ENCODE results near the gene AQP2. TPM values are rescaled to one million over a fixed set of nuclear protein-coding genes. Genes with fewer than 3 reads are reported as not detected.

AQP2 gene
- total and polyA plus RNA-seq, 7 donors, result not detected

- no peak for DNase-seq
- no peaks in the 10 kb centered on the region for H3K36me3 ChIP-seq
- H3K4me1 ChIP-seq, result peaks cover 0 to 40% (median 35%) of the 10 kb centered on the region in 4 donors
- no peaks in the 10 kb centered on the region for H3K9me3 ChIP-seq
- no peak overlapping the region for H3K4me3 ChIP-seq
- no peaks in the 10 kb centered on the region for H3K27me3 ChIP-seq
- no peak overlapping the region for H3K27ac ChIP-seq
- no peak for TF ChIP-seq CTCF (IDR thresholded peaks at IDR 0.05)
- TF ChIP-seq EP300 (IDR thresholded peaks at IDR 0.05), result no peak
- no peak for TF ChIP-seq POLR2A (IDR thresholded peaks at IDR 0.05)
- TF ChIP-seq POLR2AphosphoS5 (IDR thresholded peaks at IDR 0.05), result no peak
- intact Hi-C loops (cut with DNase I), result loop anchor here (5.0 kb wide), 1 partner anchor 43 kb away; no protein-coding TSS in a partner anchor
- 79 to 84% methylated on average over 3 of the region's 3 CpGs for WGBS, 2 donors
Measured at GRCh38 chr12:49979791-49980190, 29.3 kb downstream of the AQP2 start.

GRCh38 chr12:49980501-49981349 is 30.2 kb downstream of the AQP2 start:
- H3K36me3 ChIP-seq, result no peaks in the 10 kb centered on the region
- intact Hi-C loops (cut with DNase I), result loop anchor here (5.0 kb wide), 1 partner anchor 42 kb away; no protein-coding TSS in a partner anchor
- no peak for TF ChIP-seq CTCF (IDR thresholded peaks at IDR 0.05)
- WGBS, 2 donors, result 95 to 96% methylated on average over 10 of the region's 10 CpGs
- no peak overlapping the region for H3K4me3 ChIP-seq
- no peak for DNase-seq
- peaks cover 0 to 40% (median 31%) of the 10 kb centered on the region in 4 donors for H3K4me1 ChIP-seq
- H3K27ac ChIP-seq, result peak overlapping the region in 1 of 4 donors; percentile 72
- no peaks in the 10 kb centered on the region for H3K27me3 ChIP-seq
- no peaks in the 10 kb centered on the region for H3K9me3 ChIP-seq

- 87 to 93% methylated on average over 7 of the region's 7 CpGs for WGBS, 2 donors
- no peak for TF ChIP-seq POLR2AphosphoS5 (IDR thresholded peaks at IDR 0.05)
- no peak for TF ChIP-seq POLR2A (IDR thresholded peaks at IDR 0.05)
- TF ChIP-seq CTCF (IDR thresholded peaks at IDR 0.05), result no peak
- no peak for TF ChIP-seq EP300 (IDR thresholded peaks at IDR 0.05)
- peak overlapping the region in 3 of 4 donors; percentile 54 to 72 (median 54) for H3K27ac ChIP-seq
Measured at GRCh38 chr12:49982246-49983087, 31.9 kb downstream of the AQP2 start.

GRCh38 chr12:49983892-49984291 is 33.4 kb downstream of the AQP2 start:
- peaks cover 0 to 72% (median 52%) of the 10 kb centered on the region in 4 donors for H3K4me1 ChIP-seq
- H3K4me3 ChIP-seq, result no peak overlapping the region
- TF ChIP-seq POLR2A (IDR thresholded peaks at IDR 0.05), result no peak
- TF ChIP-seq CTCF (IDR thresholded peaks at IDR 0.05), result no peak
- TF ChIP-seq EP300 (IDR thresholded peaks at IDR 0.05), result no peak
- no peak for TF ChIP-seq POLR2AphosphoS5 (IDR thresholded peaks at IDR 0.05)
- intact Hi-C loops (cut with DNase I), result loop anchor here (2.0 to 5.0 kb wide), 2 partner anchors 21 to 38 kb away; no protein-coding TSS in a partner anchor
- H3K36me3 ChIP-seq, result no peaks in the 10 kb centered on the region
- no peaks in the 10 kb centered on the region for H3K9me3 ChIP-seq
- peak overlapping the region in 3 of 4 donors; percentile 24 to 69 (median 50) for H3K27ac ChIP-seq
- H3K27me3 ChIP-seq, result no peaks in the 10 kb centered on the region
- DNase-seq, result no peak
- 6 to 16% methylated on average over 8 of the region's 8 CpGs for WGBS, 2 donors

More at GRCh38 chr12:49982246-49983087, 31.9 kb downstream of the AQP2 start:
- no peak for DNase-seq
- peaks cover 0 to 58% (median 40%) of the 10 kb centered on the region in 4 donors for H3K4me1 ChIP-seq
- no peaks in the 10 kb centered on the region for H3K27me3 ChIP-seq
- H3K36me3 ChIP-seq, result no peaks in the 10 kb centered on the region
- H3K9me3 ChIP-seq, result no peaks in the 10 kb centered on the region
- intact Hi-C loops (cut with DNase I), result loop anchor here (2.0 to 5.0 kb wide), 2 partner anchors 22 to 40 kb away; no protein-coding TSS in a partner anchor
- no peak overlapping the region for H3K4me3 ChIP-seq
